GM18907 (cell line): Measurements from ENCODE around the gene NFIX.

Experiments
- ATAC-seq: cut with Tn5 transposase; IDR thresholded peaks from one replicate; pipeline ENCODE4 v1.9.1; 2021; ENCODE audit warnings: mild to moderate bottlenecking, moderate library complexity; ENCODE audit not compliant: unreplicated experiment

The NFIX gene

DNA sequence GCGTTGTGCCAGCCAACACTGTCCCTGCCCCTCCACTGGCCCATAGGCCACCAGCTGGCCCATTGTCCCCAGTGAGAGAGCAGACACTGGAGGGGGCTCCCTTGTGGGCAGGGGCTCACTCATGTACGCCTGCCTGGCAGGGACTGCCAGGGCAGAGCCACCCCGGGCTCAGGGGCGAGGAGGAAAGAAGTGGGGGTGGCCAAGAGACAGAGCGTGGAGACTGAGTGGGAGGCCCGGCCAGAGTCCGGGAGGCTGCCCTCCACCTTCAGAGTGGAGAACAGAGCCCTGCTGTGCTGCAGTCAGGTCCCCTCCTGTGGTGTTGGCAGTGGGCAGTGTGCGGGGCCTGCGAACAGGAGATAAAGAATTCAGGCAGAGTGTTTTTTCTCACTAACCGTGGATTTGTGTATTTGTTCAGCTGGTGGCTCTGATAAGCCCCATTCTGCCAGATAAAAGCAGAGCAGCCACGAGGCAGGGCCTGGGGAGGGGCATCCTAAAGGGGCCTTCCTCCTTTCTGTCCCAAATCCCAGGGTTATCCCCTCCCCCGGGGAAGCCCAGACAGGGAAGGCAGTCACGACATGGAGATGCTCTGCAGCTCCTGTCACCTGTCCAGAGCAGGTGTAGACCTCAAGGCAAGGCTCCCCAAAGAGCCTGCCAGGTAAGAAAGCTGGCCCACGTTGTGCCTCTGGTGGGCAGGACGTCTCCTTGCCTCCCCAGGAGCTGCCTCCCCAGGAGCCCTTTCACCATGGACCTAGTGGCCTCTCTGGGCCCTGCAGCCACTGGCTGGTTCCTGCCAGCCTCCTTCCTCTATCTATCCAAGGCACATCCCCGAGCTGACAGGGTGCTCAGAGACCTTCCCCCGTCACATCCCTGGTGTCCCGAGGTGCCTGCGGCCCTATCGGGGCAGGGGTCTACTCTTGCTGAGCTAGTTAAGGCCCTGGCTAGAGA, 74.4 kb downstream of the NFIX start:
- ATAC-seq = no peak

DNA sequence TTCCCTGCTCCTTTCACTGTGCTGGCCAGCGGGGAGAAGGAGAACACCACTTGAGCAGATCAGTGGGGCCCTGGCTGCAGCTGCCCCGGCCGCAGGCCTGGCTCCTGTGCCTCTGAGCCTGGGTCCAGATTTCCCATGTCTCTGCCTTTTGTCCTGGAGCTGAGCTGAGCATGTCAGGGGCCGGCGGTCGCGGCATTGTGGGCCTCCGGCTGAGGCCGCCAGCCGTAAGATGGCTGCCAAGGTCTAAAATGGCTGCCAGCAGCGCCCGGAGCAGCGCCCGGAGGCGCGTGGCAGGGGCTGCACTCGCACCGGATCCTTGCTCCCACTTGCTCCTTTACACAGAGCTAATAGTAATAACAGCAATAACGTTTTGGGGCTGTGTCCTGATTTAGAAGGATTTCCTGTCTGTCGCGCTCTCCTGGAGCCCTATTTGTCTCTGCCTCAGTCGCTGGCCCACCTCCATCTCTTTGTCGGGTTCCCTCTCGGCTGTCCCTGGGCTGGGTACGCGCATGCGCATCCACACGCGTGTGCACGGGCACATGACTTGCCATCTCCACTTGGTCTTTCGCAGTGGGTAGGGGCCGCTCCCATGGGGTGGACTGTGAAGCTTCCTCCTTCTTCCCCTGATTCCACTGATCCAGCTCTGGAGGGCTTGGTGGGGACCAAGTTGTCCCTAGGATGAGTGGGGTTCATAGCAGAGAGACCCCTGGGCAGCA, 75.3 kb downstream of the NFIX start:
- no peak for ATAC-seq

DNA sequence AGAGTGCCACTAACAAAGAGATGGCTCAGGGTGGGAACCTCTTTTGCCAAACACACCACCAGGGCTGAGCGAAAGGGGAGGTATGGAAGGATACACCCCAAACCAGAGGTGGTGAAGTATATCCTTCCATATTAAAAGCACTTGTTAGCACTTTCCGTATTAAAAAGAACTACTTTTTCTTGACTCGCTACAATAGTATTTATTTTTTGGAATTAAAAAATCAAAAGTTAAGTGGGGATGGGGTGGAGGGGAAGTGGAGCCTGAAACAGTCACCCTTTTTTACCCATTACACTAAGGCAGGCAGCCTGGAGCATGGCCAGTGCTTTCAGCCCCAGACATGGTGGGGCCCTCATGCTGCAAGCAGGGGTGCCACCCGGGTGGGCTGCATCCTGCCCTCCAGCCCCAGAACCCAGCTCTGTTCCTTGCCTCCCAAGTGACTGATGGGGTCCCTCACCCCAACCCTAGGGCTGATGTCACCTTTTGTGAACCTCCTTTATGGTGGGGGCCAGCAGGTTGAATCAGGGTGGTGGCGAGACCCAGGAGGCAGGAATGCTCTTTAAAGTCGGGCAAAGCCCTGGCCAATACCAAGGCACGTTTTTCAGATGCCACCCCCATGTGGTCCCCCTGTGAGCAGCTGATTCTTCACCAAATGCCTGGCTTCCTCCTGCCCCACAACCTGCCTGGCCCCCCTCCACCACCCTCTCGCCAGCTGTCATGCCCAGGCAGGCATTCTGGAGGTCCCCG, 76.3 kb downstream of the NFIX start:
- ATAC-seq = no peak

DNA sequence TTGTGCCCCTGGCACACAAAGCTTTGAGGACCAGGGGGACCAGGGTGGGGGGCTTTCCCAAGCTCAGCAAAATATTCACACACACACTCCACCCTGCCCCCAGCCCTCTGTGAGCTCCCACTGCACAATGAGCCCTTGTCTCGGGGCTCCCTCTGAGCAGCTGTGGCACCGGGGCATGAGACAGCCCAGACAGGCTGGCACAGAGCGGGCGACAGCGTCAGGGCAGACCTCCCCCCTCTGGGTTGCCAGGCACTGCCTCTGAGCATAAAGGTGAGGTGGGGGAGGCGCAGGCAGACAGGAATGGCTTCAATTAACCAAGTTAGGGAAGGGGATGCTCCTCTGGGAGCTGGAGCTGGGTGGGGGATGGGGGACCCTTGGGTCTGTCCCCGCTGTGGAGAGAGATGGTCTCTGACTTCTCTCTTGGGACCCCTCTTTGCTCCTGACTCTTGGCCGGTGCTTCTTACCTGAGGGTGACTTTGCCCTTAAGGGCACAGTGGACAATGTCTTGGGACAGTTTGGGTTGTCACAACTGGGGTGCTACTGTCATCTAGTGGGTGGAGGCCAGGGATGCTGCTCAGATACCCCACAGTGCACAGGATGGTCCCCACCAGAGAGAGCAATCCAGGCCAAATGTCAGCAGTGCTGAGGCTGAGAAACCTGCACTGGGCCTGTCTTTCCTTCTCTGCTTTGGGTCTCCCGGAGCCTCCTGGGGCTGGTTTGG, 77.1 kb downstream of the NFIX start:
- ATAC-seq = no peak

DNA sequence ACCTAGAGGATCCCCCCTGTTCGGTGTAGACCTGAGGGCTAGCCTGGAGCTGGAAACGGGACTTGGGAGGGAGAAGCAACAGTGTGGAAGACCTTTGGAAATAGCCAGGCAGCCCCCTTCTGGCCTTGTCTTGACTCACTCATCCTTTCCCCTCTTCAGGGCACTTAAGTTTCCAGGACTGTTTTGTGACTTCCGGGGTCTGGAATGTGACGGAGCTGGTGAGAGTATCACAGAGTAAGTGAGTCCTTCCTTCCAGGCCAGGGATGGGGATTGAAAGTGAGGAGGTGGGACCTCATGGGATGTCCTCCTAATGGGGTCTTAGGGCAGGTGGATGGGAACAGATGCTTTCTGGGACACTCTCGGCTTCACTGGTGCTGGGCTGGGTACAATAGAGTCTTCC, 78.0 kb downstream of the NFIX start:
- no peak for ATAC-seq

DNA sequence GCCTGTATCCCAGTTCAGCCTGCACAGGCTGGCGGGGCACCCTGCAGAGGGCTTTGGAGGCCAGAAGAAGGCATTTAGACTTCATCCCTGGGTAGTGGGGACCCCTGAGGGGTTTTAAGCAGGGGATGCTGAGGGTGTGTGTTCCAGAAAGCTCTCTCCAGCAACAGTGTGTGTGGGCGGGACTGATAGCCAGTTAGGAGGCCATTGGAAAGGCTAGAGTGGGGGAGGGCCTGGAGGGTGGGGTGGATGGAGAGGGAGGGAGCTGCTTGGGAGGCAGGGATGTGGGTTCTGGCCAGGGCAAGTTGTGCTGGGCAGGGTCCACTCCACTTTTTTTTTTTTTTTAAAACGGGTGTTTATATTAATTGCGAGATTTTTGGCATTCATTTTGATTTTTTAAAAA, 79.1 kb downstream of the NFIX start:
- no peak for ATAC-seq

DNA sequence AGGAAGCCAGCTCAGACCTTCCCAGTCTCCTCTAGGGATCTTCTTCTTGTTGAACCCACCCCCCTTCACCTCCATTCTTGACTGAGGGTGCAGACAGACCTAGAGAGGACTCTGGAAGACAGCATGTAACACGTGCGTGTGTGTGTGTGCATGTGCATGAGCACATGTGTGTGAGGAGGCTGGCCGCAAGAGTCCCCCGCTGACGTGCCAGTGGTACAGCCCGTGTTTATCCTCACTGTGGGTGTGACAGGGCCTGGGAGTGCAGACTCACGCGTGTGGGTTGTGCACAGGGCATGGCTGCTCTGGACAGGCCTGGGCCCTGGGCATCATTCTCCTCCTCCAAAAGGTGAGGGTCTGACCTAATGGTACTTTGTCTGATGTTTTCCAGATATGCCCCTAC, 81.0 kb downstream of the NFIX start:
- ATAC-seq = no peak

DNA sequence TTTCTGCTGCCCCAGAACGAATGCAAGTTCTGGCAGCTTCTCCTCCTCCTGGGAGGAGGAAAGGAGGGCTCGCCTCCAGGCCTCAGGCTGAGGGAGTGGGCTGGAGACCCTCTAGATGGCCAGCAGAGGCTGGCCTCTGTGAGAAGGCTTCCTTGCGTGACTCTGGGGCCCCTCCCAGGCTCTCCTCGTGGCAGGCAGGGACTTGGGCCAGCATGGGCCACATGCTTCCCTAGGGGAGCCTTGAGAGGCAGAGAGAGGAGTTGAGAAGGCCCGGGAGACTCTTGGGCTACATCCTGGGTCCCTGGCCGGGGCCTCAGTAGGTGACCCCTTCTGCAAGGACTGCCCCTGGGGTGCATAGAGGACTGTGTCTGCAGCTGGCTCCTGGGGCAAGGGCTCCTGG, 81.5 kb downstream of the NFIX start:
- ATAC-seq = no peak

DNA sequence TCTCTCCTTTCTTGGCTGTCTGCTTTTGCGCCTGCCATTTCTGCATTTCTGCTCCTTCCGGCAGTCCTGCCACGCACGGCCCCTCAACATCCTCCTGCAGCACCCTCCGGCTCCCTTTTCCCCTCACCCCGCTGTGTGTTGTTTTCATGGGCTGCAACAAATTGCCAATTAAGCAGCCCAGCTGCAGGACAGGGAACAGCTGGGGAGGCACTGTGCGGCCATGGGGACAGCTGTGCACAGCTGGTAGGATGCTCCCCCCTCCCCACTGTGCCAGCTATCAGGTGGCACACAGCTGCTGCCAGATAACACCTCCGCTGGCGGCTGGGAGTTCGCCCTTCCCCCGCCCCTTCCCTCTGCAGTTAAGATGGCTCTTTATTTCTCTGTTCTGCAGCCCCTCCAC, 82.0 kb downstream of the NFIX start:
- no peak for ATAC-seq

DNA sequence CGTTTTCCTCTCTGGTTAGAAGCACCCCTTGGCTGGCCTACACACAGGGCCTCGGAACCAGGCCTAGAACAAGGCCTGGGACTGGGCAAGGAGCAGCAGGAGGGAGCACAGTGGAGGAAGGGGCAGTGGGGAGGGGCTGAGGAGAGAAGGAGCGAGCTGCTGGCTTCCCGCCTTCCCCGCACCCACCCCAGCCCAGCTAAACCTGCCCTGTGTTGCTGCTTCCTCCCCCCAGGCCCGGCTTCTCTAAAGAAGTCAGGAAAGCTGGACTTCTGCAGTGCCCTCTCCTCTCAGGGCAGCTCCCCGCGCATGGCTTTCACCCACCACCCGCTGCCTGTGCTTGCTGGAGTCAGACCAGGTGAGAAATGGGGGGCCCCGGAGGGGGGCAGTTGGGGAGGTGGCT, 83.1 kb downstream of the NFIX start:
- no peak for ATAC-seq

DNA sequence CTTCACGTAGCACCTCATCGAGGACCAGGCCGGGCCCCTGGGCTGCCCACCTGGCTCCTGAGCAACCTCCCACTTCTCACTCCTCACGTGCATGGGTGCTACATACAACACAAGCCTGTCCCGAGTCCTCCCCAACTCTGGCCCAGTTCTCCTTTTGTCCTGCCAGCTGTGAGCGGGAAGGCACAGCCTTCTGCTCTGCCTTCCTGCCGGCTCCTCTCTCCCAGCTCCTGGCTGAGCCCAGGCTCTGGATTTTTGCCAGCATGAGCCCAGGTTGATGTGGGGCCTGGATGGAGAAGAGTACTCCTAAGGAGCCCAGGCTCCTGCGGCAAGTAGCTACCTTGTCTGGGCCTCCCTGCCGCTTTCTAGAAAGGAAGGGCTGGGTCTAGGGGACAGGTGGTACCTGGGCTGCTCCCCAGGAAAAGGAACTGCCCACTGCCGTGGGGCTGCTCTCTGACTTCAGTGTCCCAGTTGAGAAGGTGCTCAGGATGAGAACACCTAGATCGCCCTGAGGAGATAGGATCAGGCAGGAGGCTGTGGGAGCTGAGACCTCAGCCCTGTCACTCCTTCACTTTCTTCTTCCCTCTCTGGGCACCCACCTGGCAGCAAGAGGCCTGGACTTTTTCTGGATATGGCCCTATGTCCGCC, 83.7 kb downstream of the NFIX start:
- no peak for ATAC-seq

DNA sequence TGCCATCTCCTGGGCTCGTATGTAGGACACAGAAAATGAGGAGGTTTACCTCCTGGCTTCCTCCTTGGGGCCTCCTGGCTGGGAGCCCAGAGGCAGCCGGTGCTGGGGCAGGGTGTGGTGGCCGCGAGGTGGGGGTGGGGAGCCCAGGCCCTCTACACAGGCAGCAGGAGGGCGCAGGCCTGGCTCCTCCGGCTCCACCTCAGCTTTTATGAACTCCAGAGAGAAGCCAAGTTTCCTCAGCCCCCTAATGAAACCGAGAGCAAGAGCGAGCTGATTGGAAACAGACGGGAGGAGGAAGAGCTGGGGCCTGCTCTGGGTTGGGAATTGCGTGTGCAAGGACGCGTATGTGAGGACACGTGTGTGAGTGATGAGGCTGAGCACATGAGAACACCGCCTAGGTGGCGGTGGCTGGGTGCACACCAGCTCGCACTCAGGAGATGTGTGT, 84.3 kb downstream of the NFIX start:
- ATAC-seq = no peak

DNA sequence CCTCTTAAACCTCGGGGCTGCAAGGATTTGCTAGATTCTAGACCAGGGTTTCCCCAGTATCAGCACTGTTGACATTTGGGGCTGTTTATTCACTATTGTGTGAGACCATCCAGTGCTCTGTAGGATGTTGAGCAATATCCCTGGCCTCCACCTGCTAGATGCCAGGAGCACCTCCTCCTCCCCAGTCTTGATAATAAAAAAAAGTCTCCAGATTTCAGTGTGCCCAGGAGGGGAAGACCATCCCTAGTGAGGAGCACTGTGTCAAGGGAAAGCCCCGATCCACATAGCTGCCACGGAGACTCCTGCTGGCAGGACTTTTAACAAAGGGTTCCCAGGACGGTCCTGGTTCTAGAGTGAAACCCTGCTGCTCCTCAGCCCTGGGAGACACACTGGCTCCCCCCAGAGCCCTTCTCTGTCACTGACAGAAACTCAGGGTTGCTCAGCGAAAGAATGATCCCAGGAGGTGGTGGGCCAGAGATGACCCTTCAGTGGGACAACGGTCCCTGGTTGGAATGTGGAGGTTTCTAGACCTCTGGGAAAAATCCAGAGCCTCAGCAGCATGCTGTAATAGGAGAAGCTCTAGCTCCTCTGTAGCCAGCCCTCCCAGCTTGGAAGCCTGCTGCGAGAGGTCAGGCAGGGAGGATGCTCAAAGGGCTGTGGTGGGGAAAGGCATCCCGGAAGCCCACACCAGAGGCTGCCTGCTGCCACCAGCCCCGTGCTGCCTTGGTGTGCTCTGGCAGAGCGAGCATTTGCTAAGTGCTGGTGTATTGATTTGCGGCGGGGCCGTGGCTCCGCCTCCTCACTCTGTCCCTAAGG, 87.1 kb downstream of the NFIX start:
- ATAC-seq = no peak

DNA sequence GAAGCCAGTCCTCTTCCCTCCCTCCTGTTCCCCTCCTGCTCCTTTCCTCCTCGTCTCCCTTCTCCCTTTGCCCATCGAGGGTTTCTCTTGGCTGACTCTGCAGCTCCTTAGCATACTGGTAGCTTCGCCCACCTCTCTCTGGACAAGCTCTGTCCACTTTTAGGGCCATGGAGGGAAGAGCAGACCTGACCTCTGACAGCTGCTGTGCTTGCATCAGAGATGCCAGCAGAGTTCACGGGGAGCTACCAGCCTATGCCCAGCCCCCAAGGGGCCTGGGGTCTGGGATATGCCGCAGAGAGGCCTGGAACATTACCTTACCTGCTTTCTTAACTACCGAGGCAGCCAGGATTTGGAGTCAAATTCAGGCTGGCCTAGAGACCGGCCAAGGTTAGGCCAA, 87.7 kb downstream of the NFIX start:
- no peak for ATAC-seq

DNA sequence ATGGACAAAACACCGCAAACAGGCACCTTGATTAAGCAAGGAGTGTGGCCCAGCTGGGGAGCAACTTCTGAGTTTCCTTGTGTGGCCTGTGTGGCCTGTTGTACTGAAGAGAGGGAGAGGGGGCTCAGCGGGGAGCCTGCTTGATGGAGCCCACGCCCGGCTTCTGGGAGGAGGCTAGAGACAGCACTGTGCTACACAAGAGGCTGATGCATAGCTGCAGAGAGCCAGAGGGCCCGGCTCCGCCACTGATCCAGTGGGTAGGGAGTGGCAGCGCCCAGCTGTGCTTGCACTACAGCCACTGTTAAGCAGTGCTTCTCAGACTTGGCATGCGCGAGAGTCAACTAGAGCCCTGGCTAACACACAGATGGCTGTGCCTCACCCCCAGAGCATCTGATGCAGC, 88.4 kb downstream of the NFIX start:
- ATAC-seq = no peak

DNA sequence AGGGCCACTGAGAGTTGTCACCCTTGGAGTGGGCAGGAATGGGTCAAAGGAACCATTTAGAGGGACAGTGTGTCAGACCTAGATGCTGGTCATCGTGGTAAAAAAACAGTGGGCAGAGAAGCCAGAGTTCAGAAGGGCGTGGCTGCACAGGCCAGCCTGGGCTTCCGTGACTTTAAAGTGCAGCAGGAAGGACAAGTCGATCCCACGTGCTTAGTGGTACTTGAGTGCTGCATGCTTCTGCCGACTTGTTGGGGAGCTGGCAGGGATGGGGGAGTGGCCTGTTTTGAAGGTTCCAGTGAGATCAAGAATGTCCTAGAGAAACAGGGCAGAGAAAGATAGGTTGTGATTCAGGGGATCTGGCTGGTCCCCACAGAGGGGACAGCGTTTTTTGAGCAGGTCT, 90.4 kb downstream of the NFIX start:
- ATAC-seq = no peak

DNA sequence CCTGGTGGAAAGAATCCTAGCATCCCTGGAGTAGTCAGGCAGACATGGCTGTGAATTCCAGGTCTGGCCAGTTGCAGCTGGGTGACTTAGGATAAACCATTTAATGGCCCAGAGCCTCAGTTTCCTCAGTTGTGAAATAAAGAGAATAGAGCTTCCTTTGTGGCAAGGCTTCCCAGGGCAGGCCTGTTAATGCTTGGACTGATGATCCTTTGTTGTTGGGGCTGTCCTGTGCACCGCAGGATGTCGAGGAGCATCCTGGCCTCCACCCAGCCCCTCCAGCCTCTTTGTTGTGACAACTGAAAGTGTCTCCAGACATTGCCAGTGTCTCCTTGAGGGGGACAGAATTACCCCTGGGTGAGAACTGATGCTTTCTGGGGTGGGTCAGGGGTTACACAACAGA, 91.1 kb downstream of the NFIX start:
- no peak for ATAC-seq

DNA sequence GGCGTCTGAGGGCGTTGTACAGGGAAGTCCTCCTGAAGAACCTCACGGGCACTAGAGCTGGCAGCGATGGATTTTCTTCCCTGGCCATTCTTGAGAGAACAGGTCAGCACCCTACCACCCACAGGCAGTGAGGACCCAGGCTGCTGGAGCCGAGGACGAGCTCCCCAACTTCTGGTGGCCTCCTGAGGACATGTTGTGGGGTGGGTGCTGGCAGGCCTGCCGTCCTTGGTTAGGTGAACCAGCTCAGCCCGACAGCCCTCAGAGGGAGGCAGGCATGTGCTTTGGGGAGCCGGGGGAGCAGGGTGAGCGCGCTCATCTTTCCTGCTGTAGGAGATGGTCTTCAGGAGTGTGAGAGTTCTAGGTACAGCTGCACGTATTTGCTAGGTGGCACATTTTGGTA, 92.0 kb downstream of the NFIX start:
- no peak for ATAC-seq

DNA sequence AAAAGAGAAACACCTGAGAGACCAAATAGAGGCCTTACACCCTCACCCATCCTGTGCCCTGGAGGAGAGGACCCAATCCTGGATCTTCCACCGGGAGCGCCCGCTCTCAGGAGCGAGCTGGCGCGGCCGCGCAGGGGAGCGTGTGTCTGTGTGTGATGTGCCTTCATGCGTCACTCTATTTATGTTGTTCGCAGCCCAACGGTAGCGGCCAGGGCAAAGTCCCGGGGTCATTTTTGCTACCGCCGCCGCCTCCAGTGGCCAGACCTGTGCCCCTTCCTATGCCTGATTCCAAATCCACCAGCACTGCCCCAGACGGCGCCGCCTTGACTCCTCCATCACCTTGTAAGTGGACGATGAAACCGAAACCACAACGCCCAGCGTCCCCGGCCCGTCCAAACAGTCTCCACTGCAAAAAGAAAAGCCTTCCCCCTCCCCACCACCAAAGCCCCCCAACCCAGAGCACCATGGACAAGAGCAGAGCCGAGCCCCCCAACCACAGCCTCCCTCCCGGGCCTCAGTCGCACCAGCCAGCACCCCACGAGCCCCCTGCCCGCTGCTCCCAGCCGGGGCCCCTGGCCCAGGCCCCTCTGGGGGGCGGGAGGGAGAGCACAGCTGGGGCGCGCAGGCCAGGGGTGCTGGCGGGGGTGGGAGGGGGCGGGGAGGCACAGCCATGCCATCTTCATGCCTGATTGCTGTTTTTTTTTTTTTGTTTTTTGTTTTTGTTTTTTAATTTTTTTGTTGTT, 92.7 kb downstream of the NFIX start:
- ATAC-seq = no peak
